OCI-LY7 (cell line): ENCODE measurements around the gene KHK. TPM values are rescaled to one million over a fixed set of nuclear protein-coding genes. Genes with fewer than 3 reads are reported as not detected.

Source experiments
- BruUV-seq: library from RNA; stranded (reverse); fragments of 400-500 nt; replicated peaks from 2 replicates; lab custom pipeline; 2021; lab: Mats Ljungman, UMichigan
- CTCF ChIA-PET: fragments of 300-600 bp; sonication (Branson Sonifier 250); formaldehyde crosslinking; loops from one replicate; lab custom pipeline; 2022; ENCODE audit warnings: antibody characterized with exemption; ENCODE audit not compliant: unreplicated experiment; lab: Charles Lee
- POLR2A ChIA-PET: fragments of 300-600 bp; sonication (Branson Sonifier 250); formaldehyde crosslinking; loops from one replicate; lab custom pipeline; 2022; ENCODE audit warnings: antibody characterized with exemption; lab: Charles Lee
- DNase-seq: peaks from one replicate; pipeline ENCODE4 v3.0.0-alpha.2; 2015; ENCODE audit warnings: low spot score
- H2AFZ ChIP-seq: fragments of 200-600 bp; sonication (generic), shearing (Covaris generic); 2 replicates; pipeline ENCODE4 v1.6.1; 2014; ENCODE audit warnings: mild to moderate bottlenecking, antibody characterized with exemption, low read length, moderate library complexity
- H3K27ac ChIP-seq: fragments of 200-600 bp; sonication (generic); 2 replicates; pipeline ENCODE4 v1.5.1; 2014; ENCODE audit warnings: mixed run types, low read depth, mild to moderate bottlenecking, moderate library complexity, low read length, inconsistent platforms; ENCODE audit not compliant: poor library complexity, severe bottlenecking
- H3K36me3 ChIP-seq: fragments of 200-600 bp; sonication (generic); 2 replicates; pipeline ENCODE4 v1.6.1; 2014; ENCODE audit warnings: mild to moderate bottlenecking, antibody characterized with exemption, low read length, moderate library complexity, mixed read lengths; ENCODE audit not compliant: insufficient read depth
- H3K4me1 ChIP-seq: fragments of 200-600 bp; sonication (generic); 2 replicates; pipeline ENCODE4 v1.5.1; 2014; ENCODE audit warnings: mild to moderate bottlenecking, low read length; ENCODE audit not compliant: insufficient read depth, poor library complexity, severe bottlenecking
- H3K4me2 ChIP-seq: fragments of 200-600 bp; sonication (generic); 2 replicates; pipeline ENCODE4 v1.6.1; 2014; ENCODE audit warnings: mild to moderate bottlenecking, low read length
- H3K4me3 ChIP-seq: fragments of 200-600 bp; sonication (generic); 2 replicates; pipeline ENCODE4 v1.5.1; 2014; ENCODE audit warnings: mild to moderate bottlenecking, low read depth, low read length; ENCODE audit not compliant: poor library complexity, severe bottlenecking
- H3K79me2 ChIP-seq: fragments of 200-600 bp; sonication (generic); 2 replicates; pipeline ENCODE4 v1.6.1; 2016; ENCODE audit warnings: low read depth, mild to moderate bottlenecking, low read length, moderate library complexity, mixed read lengths; ENCODE audit not compliant: insufficient read depth
- H3K9me2 ChIP-seq: fragments of 200-600 bp; sonication (generic); 2 replicates; pipeline ENCODE4 v1.6.1; 2016; ENCODE audit warnings: mild to moderate bottlenecking, low read length, mixed read lengths; ENCODE audit not compliant: insufficient read depth
- H3K9me3 ChIP-seq: fragments of 200-600 bp; sonication (generic); 2 replicates; pipeline ENCODE4 v1.6.1; 2014; ENCODE audit warnings: mild to moderate bottlenecking, mixed run types, low read length, mixed read lengths
- H4K20me1 ChIP-seq: fragments of 200-600 bp; sonication (generic); 2 replicates; pipeline ENCODE4 v1.6.1; 2014; ENCODE audit warnings: mild to moderate bottlenecking, antibody characterized with exemption, low read length, moderate library complexity, mixed read lengths; ENCODE audit not compliant: insufficient read depth
- CTCF ChIP-seq: fragments of 200-600 bp; sonication (generic); conservative IDR thresholded peaks from 2 replicates; pipeline ENCODE4 v1.5.1; 2014; ENCODE audit warnings: mild to moderate bottlenecking, antibody characterized with exemption, low read length, moderate library complexity, mixed read lengths
- EZH2phosphoT487 ChIP-seq: fragments of 200-600 bp; sonication (generic); IDR thresholded peaks from 2 replicates; pipeline ENCODE4 v1.6.1; 2018; ENCODE audit warnings: low read depth, borderline replicate concordance, mild to moderate bottlenecking, mixed run types, antibody characterized with exemption, low read length, moderate library complexity, mixed read lengths
- intact Hi-C: fragments of 100-400 bp; cut with micrococcal nuclease; formaldehyde crosslinking; loops from one replicate; pipeline ENCODE4 v1.10.0; 2022; ENCODE audit not compliant: unreplicated experiment
- total RNA-seq, 2 experiments: library from RNA; depleted of rRNA in 1 of 2; stranded (reverse); fragments of >200 nt in 1 of 2; shearing (Covaris generic) in 1 of 2; gene quantifications; 2 replicates each; pipeline ENCODE4 v1.2.3, GENCODE V29; 2014 to 2022

KHK gene
- total RNA-seq, 2 experiments from 2014 or later: 9.7 to 17.9 TPM

GRCh38 chr2:27125104-27125503, 38.5 kb downstream of the KHK start:
- intact Hi-C loops: no loop called here
- Histone ChIP-seq H3K9me2 (no peaks in the 10 kb centered on the region), H3K36me3 (peaks cover 22% of the 10 kb centered on the region), H3K4me3 (no peak overlapping the region), H3K27ac (no peak overlapping the region), H2AFZ (no peak overlapping the region), H4K20me1 (no peaks in the 10 kb centered on the region), H3K9me3 (no peaks in the 10 kb centered on the region), H3K79me2 (no peaks in the 10 kb centered on the region), H3K4me1 (no peaks in the 10 kb centered on the region), H3K4me2 (no peak overlapping the region)
- no peak for TF ChIP-seq EZH2phosphoT487
- no peak for TF ChIP-seq CTCF
- no peak for DNase-seq
- BruUV-seq: no TSS peak
- POLR2A ChIA-PET: interaction anchor here (0.6 to 1.4 kb wide), 3 partner anchors 10 to 65 kb away, joined by 3 to 6 read pairs (median 3); partner anchors contain the start of gene PREB
- CTCF ChIA-PET: interaction anchor here (1.5 kb wide), 1 partner anchor 8 kb away, joined by 7 read pairs; no protein-coding TSS in a partner anchor

- Histone ChIP-seq H3K4me3 (no peak overlapping the region), H3K79me2 (no peaks in the 10 kb centered on the region), H4K20me1 (no peaks in the 10 kb centered on the region), H3K4me2 (no peak overlapping the region), H3K4me1 (no peaks in the 10 kb centered on the region), H3K36me3 (peaks cover 33% of the 10 kb centered on the region), H2AFZ (no peak overlapping the region), H3K9me3 (no peaks in the 10 kb centered on the region), H3K27ac (no peak overlapping the region), H3K9me2 (no peaks in the 10 kb centered on the region)
- TSS peak; percentile 43 for BruUV-seq
- no peak for TF ChIP-seq EZH2phosphoT487
- no peak for TF ChIP-seq CTCF
- POLR2A ChIA-PET: interaction anchor here (0.6 to 1.4 kb wide), 2 partner anchors 20 to 212 kb away, joined by 3 to 6 read pairs; no protein-coding TSS in a partner anchor
- intact Hi-C loops: no loop called here
- CTCF ChIA-PET: no interaction called here
- DNase-seq: no peak
Observed at GRCh38 chr2:27126252-27126710, 39.7 kb downstream of the KHK start.
